Transverse colon (tissue), 4 donors: ENCODE data around the gene KRTAP4-4. TPM values are rescaled to one million over a fixed set of nuclear protein-coding genes. Genes with fewer than 3 reads are reported as not detected.

Experiments used
- DNase-seq: peaks from one replicate; pipeline ENCODE4 v3.0.0-alpha.2; 2019
- H3K27ac ChIP-seq, 4 donors: fragments of 200-600 bp; sonication (generic); 2 replicates each; pipeline ENCODE4 v1.5.1; 2016 to 2018; ENCODE audit warnings: inconsistent platforms in 4 of 4
- H3K27me3 ChIP-seq: fragments of 200-600 bp; sonication (generic); 2 replicates; pipeline ENCODE4 v1.5.1; 2017; ENCODE audit warnings: inconsistent platforms
- H3K36me3 ChIP-seq, 4 donors: fragments of 200-600 bp; sonication (generic); 2 replicates each; pipeline ENCODE4 v1.5.1; 2017 to 2019; ENCODE audit warnings: inconsistent platforms in 4 of 4
- H3K4me1 ChIP-seq, 4 donors: fragments of 200-600 bp; sonication (generic); 2 replicates each; pipeline ENCODE4 v1.5.1; 2017 to 2020; ENCODE audit warnings: inconsistent platforms in 4 of 4
- H3K4me3 ChIP-seq, 4 donors: fragments of 200-600 bp; sonication (generic); 1 replicate in 1 of 4; 2 replicates in 3 of 4; pipeline versions ENCODE4 v1.5.1 to v1.6.1; 2017 to 2019; ENCODE audit warnings: inconsistent platforms in 4 of 4
- H3K9me3 ChIP-seq, 2 donors: fragments of 200-600 bp; sonication (generic); 2 replicates each; pipeline ENCODE4 v1.5.1; 2017 to 2019; ENCODE audit warnings: inconsistent platforms in 2 of 2
- CTCF ChIP-seq, 5 experiments: fragments of 200-600 bp in 3 of 5; fragments of 450-650 bp in 2 of 5; sonication (generic) in 3 of 5; IDR thresholded peaks; 1 replicate in 2 of 5; 2 replicates in 3 of 5; pipeline ENCODE4 v1.5.1; 2016 to 2017; ENCODE audit warnings: antibody characterized with exemption in 5 of 5, inconsistent platforms in 3 of 5, mild to moderate bottlenecking in 2 of 5, moderate library complexity in 1 of 5
- EP300 ChIP-seq: sonication (generic); formaldehyde crosslinking; IDR thresholded peaks from one replicate; pipeline ENCODE4 v1.6.1; 2017; ENCODE audit warnings: antibody characterized with exemption, low read depth
- POLR2A ChIP-seq: fragments of 450-650 bp; IDR thresholded peaks from one replicate; pipeline ENCODE4 v1.6.1; 2016; ENCODE audit warnings: antibody characterized with exemption, mild to moderate bottlenecking, moderate library complexity
- POLR2AphosphoS5 ChIP-seq, 3 donors: sonication (generic); formaldehyde crosslinking; IDR thresholded peaks; one replicate each; pipeline ENCODE4 v1.6.1; 2016; ENCODE audit warnings: antibody characterized with exemption in 3 of 3
- WGBS, 2 donors: methylation state at CpG; one replicate each; pipeline ENCODE4 v1.1.5; 2018; ENCODE audit warnings: low coverage in 1 of 2; 5-methylcytosine and 5-hydroxymethylcytosine counted together
- in situ Hi-C, 4 donors: fragments of 200-750 bp; cut with MboI; loops; one replicate each; pipeline versions ENCODE4 v1.15.0 to v1.15.1; 2017; ENCODE audit warnings: low sequenced_read_pairs in 3 of 4, low pct_ligation_motif_present in 1 of 4, low pct_unique_long_range_greater_than_20kb in 1 of 4
- intact Hi-C: fragments of 100-400 bp; cut with DNase I; formaldehyde crosslinking; loops from one replicate; pipeline ENCODE4 v1.15.1; 2023; ENCODE audit warnings: low total_unique reads
- total RNA-seq, 4 donors: library from RNA; depleted of rRNA; stranded (reverse); fragments of >200 nt; gene quantifications; one replicate each; pipeline ENCODE4 v1.1.0, GENCODE V29; 2016

KRTAP4-4 gene
- total RNA-seq, 4 donors from 2014 or later, result not detected

GRCh38 chr17:41178341-41178740 lies 17.8 kb upstream of the KRTAP4-4 start:
- TF ChIP-seq POLR2A, result no peak
- TF ChIP-seq EP300, result no peak
- no peak for TF ChIP-seq POLR2AphosphoS5 (IDR thresholded peaks at IDR 0.05)
- TF ChIP-seq CTCF (IDR thresholded peaks at IDR 0.05), result no peak
- H3K27ac ChIP-seq, result no peak overlapping the region
- H3K36me3 ChIP-seq, result no peaks in the 10 kb centered on the region
- in situ Hi-C loops (no loop called here), intact Hi-C loops (no loop called here)
- 90 to 93% methylated on average over 3 of the region's 3 CpGs for WGBS, 2 donors
- H3K4me1 ChIP-seq, result peaks cover 0 to 12% (median 0%) of the 10 kb centered on the region in 4 donors
- DNase-seq, result no peak
- no peaks in the 10 kb centered on the region for H3K9me3 ChIP-seq
- H3K4me3 ChIP-seq, result no peak overlapping the region
- H3K27me3 ChIP-seq, result peaks cover 18% of the 10 kb centered on the region

- Histone ChIP-seq H3K27ac (no peak within 1 kb of the TSS), H3K4me1 (peaks cover 0 to 7% (median 0%) of the 10 kb centered on the region in 4 donors), H3K36me3 (no peaks in the 10 kb centered on the region), H3K4me3 (no peak within 1 kb of the TSS), H3K9me3 (no peaks in the 10 kb centered on the region), H3K27me3 (peaks cover 18% of the 10 kb centered on the region)
- no peak for DNase-seq
- intact Hi-C loops, result no loop called here
- 95% methylated on average over 6 of the region's 7 CpGs; no CpG with 5 or more reads in 1 of the 2 donors for WGBS, 2 donors
- in situ Hi-C loops, result no loop called here
- TF ChIP-seq POLR2A, result no peak
- TF ChIP-seq EP300, result no peak
- TF ChIP-seq CTCF (IDR thresholded peaks at IDR 0.05), result no peak
- no peak for TF ChIP-seq POLR2AphosphoS5 (IDR thresholded peaks at IDR 0.05)
Measured at GRCh38 chr17:41177727-41178271, 17.3 kb upstream of the KRTAP4-4 start, which contains the start of gene KRTAP4-2. Gene KRTAP4-2 (minus strand): TSS chr17:41178221. CDS start chr17:41178164, 57 bp downstream.

- intact Hi-C loops, result no loop called here
- in situ Hi-C loops, result no loop called here
- TF ChIP-seq POLR2A (no peak), EP300 (no peak), POLR2AphosphoS5 (IDR thresholded peaks at IDR 0.05) (no peak), CTCF (IDR thresholded peaks at IDR 0.05) (no peak)
- Histone ChIP-seq H3K4me3 (no peak overlapping the region), H3K4me1 (peaks cover 0 to 5% (median 0%) of the 10 kb centered on the region in 4 donors), H3K36me3 (no peaks in the 10 kb centered on the region), H3K27ac (no peak overlapping the region), H3K9me3 (no peaks in the 10 kb centered on the region), H3K27me3 (peaks cover 18% of the 10 kb centered on the region)
- no peak for DNase-seq
- WGBS, 2 donors, result 67% methylated on average over 3 of the region's 3 CpGs
Measured at GRCh38 chr17:41176744-41177387, 16.3 kb upstream of the KRTAP4-4 start.

- DNase-seq, result no peak
- no peak for TF ChIP-seq POLR2A
- TF ChIP-seq EP300, result no peak
- no peak for TF ChIP-seq CTCF (IDR thresholded peaks at IDR 0.05)
- no peak for TF ChIP-seq POLR2AphosphoS5 (IDR thresholded peaks at IDR 0.05)
- in situ Hi-C loops (no loop called here), intact Hi-C loops (no loop called here)
- Histone ChIP-seq H3K4me3 (no peak overlapping the region), H3K27me3 (peaks cover 10% of the 10 kb centered on the region), H3K4me1 (no peaks in the 10 kb centered on the region), H3K27ac (no peak overlapping the region), H3K9me3 (no peaks in the 10 kb centered on the region), H3K36me3 (no peaks in the 10 kb centered on the region)
- WGBS, 2 donors, result 59 to 79% methylated on average over 2 of the region's 2 CpGs
Measured at GRCh38 chr17:41171886-41172285, 11.3 kb upstream of the KRTAP4-4 start.
